Chondrocyte (in vitro differentiated cells): ENCODE measurements around the gene DPM1. TPM values are rescaled to one million over a fixed set of nuclear protein-coding genes. Genes with fewer than 3 reads are reported as not detected.
A peak's percentile ranks its signal among the peaks of the same experiment; 100 is the strongest.

ENCODE experiments used
- DNase-seq: peaks from one replicate; pipeline ENCODE4 v3.0.0; 2021; ENCODE audit warnings: mixed read lengths, low spot score
- H3K27ac Mint-ChIP-seq: one replicate; pipeline ENCODE4 v1.8.0; 2021; ENCODE audit warnings: mild to moderate bottlenecking, moderate library complexity, mixed read lengths; ENCODE audit not compliant: unreplicated experiment
- H3K27me3 Mint-ChIP-seq: 2 replicates; pipeline ENCODE4 v1.8.0; 2021; ENCODE audit warnings: low read depth, mixed read lengths
- H3K36me3 Mint-ChIP-seq: 2 replicates; pipeline ENCODE4 v1.8.0; 2021; ENCODE audit warnings: low read depth, mixed read lengths
- H3K4me1 Mint-ChIP-seq: 2 replicates; pipeline ENCODE4 v1.8.0; 2021; ENCODE audit warnings: low read depth, mild to moderate bottlenecking, mixed read lengths
- H3K4me3 Mint-ChIP-seq: one replicate; pipeline ENCODE4 v1.8.0; 2021; ENCODE audit warnings: mild to moderate bottlenecking, moderate library complexity, mixed read lengths; ENCODE audit not compliant: unreplicated experiment
- H3K9me3 Mint-ChIP-seq: 2 replicates; pipeline ENCODE4 v1.8.0; 2021; ENCODE audit warnings: low read depth, mixed read lengths
- total RNA-seq: library from RNA; stranded (reverse); gene quantifications from 3 replicates; pipeline ENCODE4 v1.2.1, GENCODE V29; 2021
- TF ChIP-seq, protein P1 (sequence below): fragments of 200-600 bp; sonication (generic); IDR thresholded peaks from 2 replicates; pipeline ENCODE4 v1.5.0; 2021; ENCODE audit warnings: antibody characterized with exemption, mild to moderate bottlenecking, moderate library complexity

The DPM1 gene
- total RNA-seq, 1 donor from 2014 or later: 40.5 TPM

DNA sequence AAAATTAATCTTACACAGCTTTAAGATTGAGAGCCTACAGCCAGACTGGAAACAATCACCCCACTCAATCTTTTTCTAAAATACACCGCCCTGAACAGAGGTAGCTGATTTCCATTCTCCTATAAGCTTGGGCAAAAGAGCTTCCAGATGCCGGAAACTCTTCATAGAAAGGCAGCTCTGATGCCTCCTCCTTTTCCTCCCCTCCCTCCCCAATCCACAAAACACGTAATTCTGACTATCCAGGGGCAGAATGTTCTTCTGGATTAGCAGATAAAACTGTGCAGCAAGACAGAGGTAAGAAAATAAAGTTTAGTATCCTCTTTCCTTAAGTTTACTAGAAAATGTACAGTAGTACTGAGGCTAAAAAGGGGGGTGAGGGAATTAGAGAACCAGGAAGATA is 42.9 kb downstream of the DPM1 start:
- Mint-ChIP-seq H3K27me3 (no peaks in the 10 kb centered on the region), H3K27ac (peak overlapping the region; percentile 82), H3K36me3 (peaks cover 2% of the 10 kb centered on the region), H3K9me3 (no peaks in the 10 kb centered on the region), H3K4me1 (peaks cover 74% of the 10 kb centered on the region), H3K4me3 (no peak overlapping the region)
- no peak for DNase-seq
- TF ChIP-seq, protein P1, sequence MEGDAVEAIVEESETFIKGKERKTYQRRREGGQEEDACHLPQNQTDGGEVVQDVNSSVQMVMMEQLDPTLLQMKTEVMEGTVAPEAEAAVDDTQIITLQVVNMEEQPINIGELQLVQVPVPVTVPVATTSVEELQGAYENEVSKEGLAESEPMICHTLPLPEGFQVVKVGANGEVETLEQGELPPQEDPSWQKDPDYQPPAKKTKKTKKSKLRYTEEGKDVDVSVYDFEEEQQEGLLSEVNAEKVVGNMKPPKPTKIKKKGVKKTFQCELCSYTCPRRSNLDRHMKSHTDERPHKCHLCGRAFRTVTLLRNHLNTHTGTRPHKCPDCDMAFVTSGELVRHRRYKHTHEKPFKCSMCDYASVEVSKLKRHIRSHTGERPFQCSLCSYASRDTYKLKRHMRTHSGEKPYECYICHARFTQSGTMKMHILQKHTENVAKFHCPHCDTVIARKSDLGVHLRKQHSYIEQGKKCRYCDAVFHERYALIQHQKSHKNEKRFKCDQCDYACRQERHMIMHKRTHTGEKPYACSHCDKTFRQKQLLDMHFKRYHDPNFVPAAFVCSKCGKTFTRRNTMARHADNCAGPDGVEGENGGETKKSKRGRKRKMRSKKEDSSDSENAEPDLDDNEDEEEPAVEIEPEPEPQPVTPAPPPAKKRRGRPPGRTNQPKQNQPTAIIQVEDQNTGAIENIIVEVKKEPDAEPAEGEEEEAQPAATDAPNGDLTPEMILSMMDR: no peak

DNA sequence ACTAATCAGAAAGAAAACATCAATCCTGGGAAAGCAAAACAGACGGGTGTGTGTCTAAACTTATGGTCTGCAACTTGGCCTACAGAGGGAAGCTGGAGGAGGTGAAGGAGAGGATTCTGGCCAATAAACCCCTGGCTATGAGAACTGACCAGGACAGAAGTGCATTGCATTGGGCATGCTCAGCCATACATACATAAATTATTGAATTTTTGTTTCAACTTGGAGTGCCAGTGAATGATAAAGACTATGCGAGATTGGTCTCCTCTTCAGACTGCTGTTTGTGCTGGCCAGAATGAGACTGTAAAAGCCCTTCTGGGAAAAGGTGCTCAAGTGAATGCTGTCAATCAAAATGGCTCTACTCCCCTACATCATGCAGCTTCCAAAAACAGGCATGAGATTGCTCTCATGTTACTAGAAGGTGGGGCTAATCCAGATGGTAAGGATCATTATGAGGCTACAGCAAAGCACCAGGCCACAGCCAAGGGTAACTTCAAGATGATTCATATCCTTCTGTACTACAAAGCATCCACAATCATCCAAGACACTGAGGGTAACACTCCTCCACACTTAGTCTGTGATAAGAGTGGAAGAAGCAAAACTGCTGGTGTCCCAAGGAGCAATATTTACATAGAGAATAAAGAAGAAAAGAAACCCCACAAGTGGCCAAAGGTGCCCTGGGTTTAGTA is 44.5 kb downstream of the DPM1 start:
- Mint-ChIP-seq H3K27me3 (no peaks in the 10 kb centered on the region), H3K4me3 (no peak overlapping the region), H3K9me3 (no peaks in the 10 kb centered on the region), H3K36me3 (peaks cover 2% of the 10 kb centered on the region), H3K4me1 (peaks cover 77% of the 10 kb centered on the region), H3K27ac (peak overlapping the region; percentile 46)
- no peak for DNase-seq
- TF ChIP-seq, protein P1: no peak

DNA sequence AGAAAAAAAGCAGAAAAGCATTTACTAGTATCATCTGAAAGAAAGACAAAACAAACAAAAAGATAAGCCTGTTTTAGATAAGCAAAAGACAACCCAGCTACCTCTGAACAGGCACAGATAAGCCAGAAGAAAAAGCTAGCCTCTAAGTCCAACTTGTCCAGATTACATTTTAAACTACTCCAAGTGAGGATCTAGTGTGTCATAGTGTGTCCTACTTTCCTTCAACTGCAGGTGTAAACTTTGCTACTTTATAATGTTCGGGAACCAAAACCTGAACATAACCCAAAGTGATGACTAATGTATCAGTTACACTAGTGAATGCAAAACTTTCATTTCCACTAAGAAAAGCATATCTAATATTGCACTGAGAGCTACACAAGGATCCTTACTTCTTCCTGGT is 46.6 kb downstream of the DPM1 start:
- no peaks in the 10 kb centered on the region for H3K27me3 Mint-ChIP-seq
- DNase-seq: no peak
- no peaks in the 10 kb centered on the region for H3K9me3 Mint-ChIP-seq
- H3K27ac Mint-ChIP-seq: peak overlapping the region; percentile 55
- H3K4me1 Mint-ChIP-seq: peaks cover 68% of the 10 kb centered on the region
- TF ChIP-seq, protein P1: no peak
- H3K36me3 Mint-ChIP-seq: peaks cover 3% of the 10 kb centered on the region
- no peak overlapping the region for H3K4me3 Mint-ChIP-seq

DNA sequence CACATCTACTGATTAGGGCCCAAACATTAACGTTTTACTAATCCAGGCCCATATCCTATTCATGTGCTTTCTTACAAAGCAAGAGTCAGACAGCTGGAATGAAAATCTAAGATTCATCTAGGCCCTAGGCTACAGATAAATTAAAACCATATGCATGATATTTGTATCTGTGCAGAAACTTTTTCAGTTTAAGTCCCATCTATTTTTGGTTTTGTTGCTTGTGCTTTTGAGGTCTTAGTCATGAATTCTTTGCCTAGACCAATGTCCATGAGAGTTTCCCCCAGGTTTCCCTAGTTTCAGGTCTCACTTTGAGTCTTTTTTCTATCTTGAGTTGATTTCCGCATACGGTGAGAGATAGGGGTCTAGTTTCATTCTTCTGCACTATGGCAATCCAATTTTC is 47.3 kb downstream of the DPM1 start:
- Mint-ChIP-seq H3K27me3 (no peaks in the 10 kb centered on the region), H3K27ac (peak overlapping the region; percentile 55), H3K9me3 (no peaks in the 10 kb centered on the region), H3K4me3 (no peak overlapping the region), H3K36me3 (peaks cover 3% of the 10 kb centered on the region), H3K4me1 (peaks cover 66% of the 10 kb centered on the region)
- DNase-seq: no peak
- TF ChIP-seq, protein P1: no peak

DNA sequence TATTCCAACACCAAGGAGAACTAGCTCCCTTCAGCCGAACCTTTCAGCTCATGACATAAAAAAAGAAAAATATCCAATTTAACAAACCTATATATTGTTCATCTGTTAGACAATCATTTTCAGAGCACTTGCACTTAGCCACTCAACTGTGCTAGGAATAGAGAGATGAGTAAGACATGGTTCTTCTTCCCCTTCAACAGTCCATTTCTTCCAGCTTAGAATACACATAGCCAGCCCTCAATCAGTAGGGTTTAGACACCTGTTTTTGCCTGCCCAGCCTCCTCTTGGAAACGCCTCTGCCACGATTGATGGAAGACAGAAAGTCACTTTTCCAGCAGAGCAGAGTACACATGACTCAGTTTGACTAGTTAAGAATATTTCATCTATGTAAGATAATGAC is 48.9 kb downstream of the DPM1 start:
- no peaks in the 10 kb centered on the region for H3K27me3 Mint-ChIP-seq

More for the DNA sequence above, 48.9 kb downstream of the DPM1 start:
- peak overlapping the region; percentile 75 for H3K27ac Mint-ChIP-seq
- no peaks in the 10 kb centered on the region for H3K9me3 Mint-ChIP-seq
- H3K4me3 Mint-ChIP-seq: no peak overlapping the region
- DNase-seq: no peak
- peaks cover 60% of the 10 kb centered on the region for H3K4me1 Mint-ChIP-seq
- H3K36me3 Mint-ChIP-seq: peaks cover 3% of the 10 kb centered on the region
- TF ChIP-seq, protein P1: no peak
